Activated naive CD4-positive, alpha-beta T cell treated with anti-CD3 and anti-CD28 coated beads, Interleukin-2, amount 10 ng/mL, durations not matched to agents 7 days and 5 days (primary cell): Measurements from ENCODE around the gene PTRH1.

Source experiments
- CTCF ChIA-PET: fragments of 350-600 bp; sonication (Branson Sonifier 250); formaldehyde crosslinking; loops from one replicate; lab custom pipeline; 2021; ENCODE audit warnings: antibody characterized with exemption; lab: Charles Lee
- DNase-seq: peaks from one replicate; pipeline ENCODE4 v3.0.0-alpha.2; 2020
- H3K27ac Mint-ChIP-seq: one replicate; pipeline ENCODE4 v1.8.0; 2021; ENCODE audit warnings: mild to moderate bottlenecking, moderate library complexity, mixed read lengths
- H3K27me3 Mint-ChIP-seq: one replicate; pipeline ENCODE4 v1.8.0; 2021; ENCODE audit warnings: mild to moderate bottlenecking, mixed read lengths
- H3K36me3 Mint-ChIP-seq: one replicate; pipeline ENCODE4 v1.8.0; 2021; ENCODE audit warnings: mixed read lengths
- H3K4me1 Mint-ChIP-seq: one replicate; pipeline ENCODE4 v1.8.0; 2021; ENCODE audit warnings: mixed read lengths
- H3K4me3 Mint-ChIP-seq: one replicate; pipeline ENCODE4 v1.8.0; 2021; ENCODE audit warnings: mild to moderate bottlenecking, moderate library complexity, mixed read lengths
- H3K9me3 Mint-ChIP-seq: one replicate; pipeline ENCODE4 v1.8.0; 2021; ENCODE audit warnings: mixed read lengths

PTRH1 gene

DNA sequence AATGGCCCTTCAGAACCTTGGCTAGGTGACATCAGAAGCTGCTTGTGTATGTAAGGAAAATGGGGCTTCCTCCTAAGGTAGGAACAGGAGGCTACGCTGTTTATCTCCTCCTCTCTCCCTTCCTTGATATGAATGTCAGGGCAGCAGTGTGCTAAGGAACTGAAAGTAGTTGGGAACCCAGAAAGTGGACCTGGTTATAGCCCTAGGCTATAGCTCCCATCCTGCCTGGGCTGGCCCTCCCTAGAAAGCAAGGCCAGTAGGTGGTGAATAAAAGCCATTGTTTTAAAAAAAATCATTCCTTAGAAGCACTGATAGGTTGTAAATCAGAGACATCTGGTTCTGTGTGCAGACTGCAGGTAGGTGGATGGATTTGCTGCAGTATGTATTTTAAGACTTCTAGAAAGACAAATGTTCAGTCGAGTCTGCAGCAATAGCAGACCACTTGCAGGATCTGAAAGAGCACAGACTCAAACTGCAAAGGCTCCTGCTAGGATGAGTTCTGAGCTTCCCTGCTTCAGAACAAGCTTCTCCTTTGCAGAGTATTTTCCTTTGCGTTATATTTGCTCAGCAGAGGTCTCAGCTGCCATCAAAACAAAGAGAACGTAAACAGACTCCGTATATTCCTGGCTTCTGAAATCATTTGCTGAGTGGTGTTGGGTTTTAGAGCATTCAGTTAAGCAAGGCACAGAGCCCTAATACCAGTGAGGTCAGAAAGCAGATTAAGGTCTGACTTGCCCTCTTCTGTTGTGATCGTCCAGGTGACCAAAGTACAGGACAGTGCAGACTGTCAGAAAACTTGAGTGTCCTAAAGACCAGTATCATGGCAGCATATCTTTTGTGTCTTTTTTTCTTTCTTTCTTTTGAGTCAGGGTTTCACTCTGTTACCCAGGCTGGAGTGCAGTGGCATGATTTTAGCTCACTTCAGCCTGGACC, 28.7 kb downstream of the PTRH1 start:
- DNase-seq, result no peak
- CTCF ChIA-PET, result no interaction called here
- no peaks in the 10 kb centered on the region for H3K9me3 Mint-ChIP-seq
- H3K4me3 Mint-ChIP-seq, result no peak overlapping the region
- H3K27me3 Mint-ChIP-seq, result no peaks in the 10 kb centered on the region
- no peaks in the 10 kb centered on the region for H3K36me3 Mint-ChIP-seq
- no peak overlapping the region for H3K27ac Mint-ChIP-seq
- no peaks in the 10 kb centered on the region for H3K4me1 Mint-ChIP-seq

- Mint-ChIP-seq H3K27me3 (no peaks in the 10 kb centered on the region), H3K9me3 (no peaks in the 10 kb centered on the region), H3K36me3 (peaks cover 4% of the 10 kb centered on the region), H3K4me3 (no peak overlapping the region), H3K4me1 (no peaks in the 10 kb centered on the region), H3K27ac (no peak overlapping the region)
- CTCF ChIA-PET, result interaction anchor here (0.6 kb wide), 1 partner anchor 433 kb away, joined by 4 read pairs; no protein-coding TSS in a partner anchor
- no peak for DNase-seq
These were observed 30.9 kb downstream of the PTRH1 start for GRCh38 chr9:127684576-127684975.

GRCh38 chr9:127683723-127684122, 31.7 kb downstream of the PTRH1 start:
- Mint-ChIP-seq H3K9me3 (no peaks in the 10 kb centered on the region), H3K27ac (no peak overlapping the region), H3K4me3 (no peak overlapping the region), H3K27me3 (no peaks in the 10 kb centered on the region), H3K4me1 (no peaks in the 10 kb centered on the region), H3K36me3 (peaks cover 4% of the 10 kb centered on the region)
- no peak for DNase-seq
- CTCF ChIA-PET, result interaction anchor here (0.7 kb wide), 2 partner anchors 26 to 94 kb away, joined by 3 read pairs; no protein-coding TSS in a partner anchor

DNA sequence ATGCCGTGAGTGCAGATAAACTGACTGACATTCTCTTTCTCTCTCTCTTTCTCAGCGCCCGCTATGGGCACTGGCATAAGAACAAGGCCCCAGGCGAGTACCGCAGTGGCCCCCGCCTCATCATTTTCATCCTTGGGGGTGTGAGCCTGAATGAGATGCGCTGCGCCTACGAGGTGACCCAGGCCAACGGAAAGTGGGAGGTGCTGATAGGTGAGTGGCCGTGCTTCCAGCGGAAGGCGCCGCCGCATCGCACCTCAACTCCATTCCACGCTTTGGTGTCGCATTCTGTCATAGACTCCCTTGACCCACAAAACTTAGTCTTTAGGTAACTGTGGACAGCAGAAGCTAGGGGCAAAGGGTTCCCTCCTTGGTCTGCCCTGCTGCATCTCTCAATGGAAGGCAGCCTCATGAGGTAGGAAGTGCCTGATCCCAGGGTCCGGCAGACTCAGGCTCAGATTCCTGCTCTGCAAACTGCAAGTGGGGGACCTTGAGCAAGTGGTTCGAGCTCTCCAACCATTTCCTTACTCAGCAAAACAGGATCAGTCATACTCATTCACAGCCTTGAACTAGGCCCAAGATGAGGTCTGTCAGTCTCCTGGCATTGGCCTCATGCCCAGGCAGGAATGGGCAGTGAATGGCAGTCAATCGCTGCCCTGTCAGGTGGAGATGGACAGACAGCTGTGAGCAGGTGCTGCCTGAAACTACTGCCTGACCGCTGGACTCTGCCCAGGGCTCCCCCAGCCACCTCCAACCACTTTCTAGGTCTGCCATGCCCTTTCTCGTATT, 32.9 kb downstream of the PTRH1 start:
- Mint-ChIP-seq H3K36me3 (peaks cover 4% of the 10 kb centered on the region), H3K4me3 (no peak overlapping the region), H3K27ac (no peak overlapping the region), H3K27me3 (no peaks in the 10 kb centered on the region), H3K9me3 (no peaks in the 10 kb centered on the region), H3K4me1 (no peaks in the 10 kb centered on the region)
- CTCF ChIA-PET, result no interaction called here
- DNase-seq, result no peak

DNA sequence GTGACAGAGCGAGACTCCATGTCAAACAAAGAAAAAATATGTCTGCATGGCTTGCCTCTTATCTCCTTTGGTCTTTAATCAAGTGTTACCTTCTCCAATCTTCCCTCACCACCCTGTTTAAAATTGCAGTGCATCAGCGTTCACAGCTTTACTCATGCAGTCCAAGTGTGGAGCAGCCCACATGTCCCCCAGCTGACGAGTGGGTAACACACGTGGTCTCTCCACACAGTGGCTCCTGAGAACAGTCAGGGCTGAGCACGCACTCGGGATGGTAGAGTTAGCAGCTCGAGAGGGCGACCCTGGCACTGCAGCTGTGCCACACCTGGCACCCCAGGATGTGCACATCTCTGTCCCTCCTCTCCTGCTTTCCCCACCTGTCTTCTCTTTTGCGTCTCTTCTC, 34.6 kb downstream of the PTRH1 start:
- no peak overlapping the region for H3K27ac Mint-ChIP-seq
- no peaks in the 10 kb centered on the region for H3K4me1 Mint-ChIP-seq
- no peak for DNase-seq
- no peak overlapping the region for H3K4me3 Mint-ChIP-seq
- H3K27me3 Mint-ChIP-seq, result no peaks in the 10 kb centered on the region
- peaks cover 4% of the 10 kb centered on the region for H3K36me3 Mint-ChIP-seq
- H3K9me3 Mint-ChIP-seq, result no peaks in the 10 kb centered on the region
- CTCF ChIA-PET, result no interaction called here

DNA sequence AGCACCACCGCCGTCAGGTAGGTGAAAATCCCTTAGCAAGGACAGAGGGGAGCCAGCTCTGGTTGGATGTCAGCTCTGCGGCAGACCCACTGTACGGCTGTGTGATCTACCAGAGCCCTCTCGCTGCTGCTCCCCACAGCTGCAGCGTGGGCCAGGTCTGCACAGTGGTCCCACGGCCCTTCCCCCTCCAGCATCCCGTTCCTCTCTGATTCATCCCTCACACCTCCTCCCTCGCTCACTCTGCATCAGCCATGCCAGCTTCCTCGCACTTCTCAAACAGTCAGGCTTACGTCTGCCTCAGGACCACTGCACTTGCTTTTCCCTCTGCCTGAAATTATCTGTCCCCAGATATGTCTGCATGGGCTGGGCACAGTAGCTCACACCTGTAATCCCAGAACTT, 35.2 kb downstream of the PTRH1 start:
- Mint-ChIP-seq H3K4me1 (no peaks in the 10 kb centered on the region), H3K36me3 (peaks cover 4% of the 10 kb centered on the region), H3K9me3 (no peaks in the 10 kb centered on the region), H3K27me3 (no peaks in the 10 kb centered on the region), H3K4me3 (no peak overlapping the region), H3K27ac (no peak overlapping the region)
- DNase-seq, result no peak
- CTCF ChIA-PET, result no interaction called here

DNA sequence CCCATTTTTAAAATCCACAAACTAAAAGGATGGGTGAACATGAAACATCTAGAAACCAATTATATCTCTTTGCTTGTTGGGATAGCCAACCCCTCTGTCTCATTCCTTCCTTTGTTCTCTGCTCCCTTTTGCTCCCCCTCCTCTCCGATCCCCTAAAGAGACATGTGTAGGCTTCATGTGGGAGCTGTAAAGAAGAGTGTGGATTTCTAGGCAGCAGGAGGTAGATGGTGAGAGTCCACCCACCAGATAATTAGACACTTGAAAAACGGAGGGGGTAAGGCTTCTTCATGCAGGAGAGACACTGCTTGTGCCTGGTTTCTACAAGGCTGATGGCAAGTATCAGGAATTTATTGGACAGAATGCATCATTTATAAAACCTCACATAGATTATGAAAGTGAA, 36.0 kb downstream of the PTRH1 start:
- DNase-seq, result no peak
- Mint-ChIP-seq H3K9me3 (no peaks in the 10 kb centered on the region), H3K4me1 (no peaks in the 10 kb centered on the region), H3K27ac (no peak overlapping the region), H3K4me3 (no peak overlapping the region), H3K27me3 (no peaks in the 10 kb centered on the region), H3K36me3 (peaks cover 4% of the 10 kb centered on the region)
- CTCF ChIA-PET, result no interaction called here

DNA sequence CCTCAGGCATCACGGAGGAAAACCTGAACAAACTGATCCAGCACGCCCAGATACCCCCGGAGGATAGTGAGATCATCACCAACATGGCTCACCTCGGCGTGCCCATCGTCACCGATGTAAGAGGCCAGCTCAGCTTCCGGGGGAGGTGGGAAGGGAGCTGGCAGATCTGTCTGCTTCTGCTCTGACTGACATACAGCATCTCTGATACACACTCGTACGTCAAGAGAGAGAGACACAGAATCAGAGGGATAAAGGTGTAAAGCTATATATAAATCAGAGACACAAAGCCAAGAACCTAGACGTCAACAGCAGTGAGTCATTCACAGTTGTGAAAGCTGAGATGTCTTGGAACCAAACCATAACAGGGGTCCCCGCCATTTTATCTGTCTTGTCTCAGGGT, 38.8 kb downstream of the PTRH1 start:
- H3K4me1 Mint-ChIP-seq, result no peaks in the 10 kb centered on the region
- CTCF ChIA-PET, result no interaction called here
- H3K27ac Mint-ChIP-seq, result no peak overlapping the region
- no peak for DNase-seq
- no peaks in the 10 kb centered on the region for H3K27me3 Mint-ChIP-seq
- no peak overlapping the region for H3K4me3 Mint-ChIP-seq
- peaks cover 5% of the 10 kb centered on the region for H3K36me3 Mint-ChIP-seq
- no peaks in the 10 kb centered on the region for H3K9me3 Mint-ChIP-seq

GRCh38 chr9:127673234-127673633, 42.2 kb downstream of the PTRH1 start:
- no peaks in the 10 kb centered on the region for H3K9me3 Mint-ChIP-seq
- H3K27me3 Mint-ChIP-seq, result no peaks in the 10 kb centered on the region
- no peak overlapping the region for H3K27ac Mint-ChIP-seq
- CTCF ChIA-PET, result no interaction called here
- no peak for DNase-seq
- H3K36me3 Mint-ChIP-seq, result peaks cover 4% of the 10 kb centered on the region
- H3K4me3 Mint-ChIP-seq, result no peak overlapping the region
- no peaks in the 10 kb centered on the region for H3K4me1 Mint-ChIP-seq

DNA sequence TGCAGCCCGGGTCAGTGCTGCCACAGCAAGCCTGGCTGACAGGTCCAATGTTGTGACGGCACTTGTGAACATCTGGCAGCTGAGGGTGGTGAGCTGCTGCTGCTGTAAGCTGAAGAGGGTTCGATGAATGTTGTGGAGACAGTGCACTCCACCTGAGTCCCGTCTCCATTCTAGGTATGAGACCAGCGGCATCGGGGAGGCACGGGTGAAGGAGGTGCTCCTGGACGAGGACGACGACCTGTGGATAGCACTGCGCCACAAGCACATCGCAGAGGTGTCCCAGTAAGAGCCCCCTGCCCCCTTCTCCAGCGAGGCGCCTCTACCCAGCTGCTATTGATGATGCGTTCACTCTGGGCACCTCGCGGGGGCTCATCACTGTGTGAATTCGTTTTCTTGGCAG, 47.6 kb downstream of the PTRH1 start:
- peaks cover 3% of the 10 kb centered on the region for H3K27me3 Mint-ChIP-seq
- no peaks in the 10 kb centered on the region for H3K4me1 Mint-ChIP-seq
- H3K36me3 Mint-ChIP-seq, result peaks cover 8% of the 10 kb centered on the region
- DNase-seq, result no peak
- H3K4me3 Mint-ChIP-seq, result no peak overlapping the region
- H3K9me3 Mint-ChIP-seq, result no peaks in the 10 kb centered on the region
- CTCF ChIA-PET, result interaction anchor here (0.6 to 1.2 kb wide), 2 partner anchors 60 to 179 kb away, joined by 3 read pairs; no protein-coding TSS in a partner anchor
- no peak overlapping the region for H3K27ac Mint-ChIP-seq

GRCh38 chr9:127667127-127667844, 48.2 kb downstream of the PTRH1 start:
- DNase-seq, result no peak
- H3K27me3 Mint-ChIP-seq, result peaks cover 3% of the 10 kb centered on the region
- peaks cover 8% of the 10 kb centered on the region for H3K36me3 Mint-ChIP-seq
- H3K9me3 Mint-ChIP-seq, result no peaks in the 10 kb centered on the region
- no peaks in the 10 kb centered on the region for H3K4me1 Mint-ChIP-seq
- H3K27ac Mint-ChIP-seq, result no peak overlapping the region
- CTCF ChIA-PET, result no interaction called here
- no peak overlapping the region for H3K4me3 Mint-ChIP-seq

DNA sequence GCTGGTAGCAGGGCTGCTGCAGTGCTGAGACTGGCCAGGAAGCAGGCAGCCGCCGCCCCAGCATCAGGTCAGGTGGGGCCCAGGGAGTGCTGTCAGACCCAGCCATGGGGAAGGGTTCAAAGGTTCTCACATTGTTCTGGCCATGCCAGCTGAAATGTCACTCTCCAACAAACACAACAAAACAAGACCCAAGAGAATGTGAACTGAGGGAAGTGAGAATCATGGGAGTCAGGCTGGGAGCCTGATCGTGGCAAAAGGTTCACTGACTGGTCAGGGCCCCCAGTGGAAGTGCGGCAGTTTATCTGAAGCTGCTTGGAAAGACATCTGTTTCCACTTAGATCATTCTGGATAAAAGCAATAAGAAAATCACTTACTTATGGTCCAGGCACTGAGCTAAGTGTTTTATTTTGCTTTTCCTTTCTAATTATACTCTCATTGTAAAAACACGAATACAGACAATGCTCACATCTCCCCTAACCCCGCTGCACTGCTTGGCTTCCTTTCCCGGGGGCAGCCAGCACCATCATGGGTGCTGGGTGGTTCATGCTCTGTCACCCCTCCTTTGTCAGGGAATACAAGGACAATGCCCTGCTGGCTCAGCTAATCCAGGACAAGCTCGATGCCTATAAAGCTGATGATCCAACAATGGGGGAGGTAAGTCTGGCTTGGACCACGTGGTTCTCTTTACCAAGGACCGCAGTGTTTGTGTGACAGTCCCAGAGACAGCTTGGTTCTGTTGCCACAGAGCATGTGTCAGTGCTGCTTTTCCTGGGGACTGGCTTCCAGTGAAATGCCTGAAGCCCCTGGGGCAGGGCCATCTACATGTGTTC, 50.6 kb downstream of the PTRH1 start:
- CTCF ChIA-PET, result no interaction called here
- no peaks in the 10 kb centered on the region for H3K9me3 Mint-ChIP-seq
- peaks cover 7% of the 10 kb centered on the region for H3K36me3 Mint-ChIP-seq
- H3K27ac Mint-ChIP-seq, result no peak overlapping the region
- H3K4me1 Mint-ChIP-seq, result no peaks in the 10 kb centered on the region
- DNase-seq, result no peak
- H3K27me3 Mint-ChIP-seq, result peaks cover 3% of the 10 kb centered on the region
- H3K4me3 Mint-ChIP-seq, result no peak overlapping the region

GRCh38 chr9:127664324-127664677, 51.2 kb downstream of the PTRH1 start:
- CTCF ChIA-PET, result no interaction called here
- Mint-ChIP-seq H3K4me3 (no peak overlapping the region), H3K27ac (no peak overlapping the region), H3K4me1 (no peaks in the 10 kb centered on the region), H3K36me3 (peaks cover 7% of the 10 kb centered on the region), H3K27me3 (peaks cover 3% of the 10 kb centered on the region), H3K9me3 (no peaks in the 10 kb centered on the region)
- no peak for DNase-seq
